Measurements from ENCODE around the gene ZMYM4.

The ZMYM4 gene

GRCh38 chr1:35255276-35255675, 13.2 kb upstream of the ZMYM4 start:
- no peak for DNase-seq (ENCODE audit: low read depth)
- H3K4me3 ChIP-seq (ENCODE audit: low read depth, low read length), result no peak overlapping the region
- TF ChIP-seq MAX (IDR thresholded peaks at IDR 0.05; ENCODE audit: low read depth, low read length), result no peak
- no peak for TF ChIP-seq MYC (IDR thresholded peaks at IDR 0.05; ENCODE audit: low read depth, low read length)
- no peak for TF ChIP-seq POLR2A (IDR thresholded peaks at IDR 0.05; ENCODE audit: extremely low read depth, insufficient read length)
- TF ChIP-seq CTCF (IDR thresholded peaks at IDR 0.05; ENCODE audit: low read depth, low read length), result no peak

- no peak for TF ChIP-seq POLR2A (IDR thresholded peaks at IDR 0.05; ENCODE audit: extremely low read depth, insufficient read length)
- no peak for TF ChIP-seq MYC (IDR thresholded peaks at IDR 0.05; ENCODE audit: low read depth, low read length)
- TF ChIP-seq CTCF (IDR thresholded peaks at IDR 0.05; ENCODE audit: low read depth, low read length), result no peak
- no peak for TF ChIP-seq MAX (IDR thresholded peaks at IDR 0.05; ENCODE audit: low read depth, low read length)
- DNase-seq (ENCODE audit: low read depth), result no peak
- H3K4me3 ChIP-seq (ENCODE audit: low read depth, low read length), result no peak overlapping the region
Measured at GRCh38 chr1:35259561-35259960, 8.9 kb upstream of the ZMYM4 start.

- DNase-seq (ENCODE audit: low read depth), result no peak
- TF ChIP-seq POLR2A (IDR thresholded peaks at IDR 0.05; ENCODE audit: extremely low read depth, insufficient read length) (no peak), MAX (IDR thresholded peaks at IDR 0.05; ENCODE audit: low read depth, low read length) (no peak), MYC (IDR thresholded peaks at IDR 0.05; ENCODE audit: low read depth, low read length) (no peak), CTCF (IDR thresholded peaks at IDR 0.05; ENCODE audit: low read depth, low read length) (no peak)
- H3K4me3 ChIP-seq (ENCODE audit: low read depth, low read length), result no peak overlapping the region
Measured at GRCh38 chr1:35261412-35262120, 6.9 kb upstream of the ZMYM4 start.

GRCh38 chr1:35264035-35264434, 4.5 kb upstream of the ZMYM4 start:
- H3K4me3 ChIP-seq (ENCODE audit: low read depth, low read length), result no peak overlapping the region
- no peak for DNase-seq (ENCODE audit: low read depth)
- TF ChIP-seq POLR2A (IDR thresholded peaks at IDR 0.05; ENCODE audit: extremely low read depth, insufficient read length) (no peak), MYC (IDR thresholded peaks at IDR 0.05; ENCODE audit: low read depth, low read length) (no peak), CTCF (IDR thresholded peaks at IDR 0.05; ENCODE audit: low read depth, low read length) (no peak), MAX (IDR thresholded peaks at IDR 0.05; ENCODE audit: low read depth, low read length) (no peak)

- H3K4me3 ChIP-seq (ENCODE audit: low read depth, low read length), result no peak overlapping the region
- DNase-seq (ENCODE audit: low read depth), result peak; percentile 70
- TF ChIP-seq POLR2A (IDR thresholded peaks at IDR 0.05; ENCODE audit: extremely low read depth, insufficient read length) (no peak), MAX (IDR thresholded peaks at IDR 0.05; ENCODE audit: low read depth, low read length) (no peak), MYC (IDR thresholded peaks at IDR 0.05; ENCODE audit: low read depth, low read length) (no peak), CTCF (IDR thresholded peaks at IDR 0.05; ENCODE audit: low read depth, low read length) (no peak)
Measured at GRCh38 chr1:35264871-35265270, 3.6 kb upstream of the ZMYM4 start.

Data from NB4 (cell line).